ENCODE measurements around the gene RBM7.

- no peak for TF ChIP-seq EZH2phosphoT487 (IDR thresholded peaks at IDR 0.05; ENCODE audit: low read depth)
- TF ChIP-seq CTCF (IDR thresholded peaks at IDR 0.05; ENCODE audit: low read depth, low read length): no peak
Observed at GRCh38 chr11:114448749-114449482, 48.5 kb downstream of the RBM7 start.

Measured in OCI-LY3 (cell line).